Epithelial cell of prostate (primary cell): ENCODE measurements around the gene FNBP1.

Experiments used
- DNase-seq: peaks from one replicate; pipeline ENCODE4 v3.0.0-alpha.2; 2011; ENCODE audit warnings: low read depth, low spot score
- H3K27ac ChIP-seq: fragments of 450-650 bp; 2 replicates; pipeline ENCODE4 v1.5.1; 2017; ENCODE audit warnings: mild to moderate bottlenecking

Gene FNBP1

GRCh38 chr9:129934041-129934591 lies 108.9 kb downstream of the FNBP1 start:
- DNase-seq: no peak
- no peak overlapping the region for H3K27ac ChIP-seq

- no peak for DNase-seq
- H3K27ac ChIP-seq: no peak overlapping the region
Measured at GRCh38 chr9:129933185-129934040, 109.6 kb downstream of the FNBP1 start.

GRCh38 chr9:129932303-129933151 lies 110.5 kb downstream of the FNBP1 start:
- DNase-seq: no peak
- H3K27ac ChIP-seq: no peak overlapping the region

GRCh38 chr9:129930743-129931142 lies 112.2 kb downstream of the FNBP1 start:
- no peak overlapping the region for H3K27ac ChIP-seq
- no peak for DNase-seq

- no peak overlapping the region for H3K27ac ChIP-seq
- no peak for DNase-seq
Measured at GRCh38 chr9:129929496-129930125, 113.4 kb downstream of the FNBP1 start.

- no peak for DNase-seq
- no peak overlapping the region for H3K27ac ChIP-seq
Measured at GRCh38 chr9:129923589-129923988, 119.4 kb downstream of the FNBP1 start.

- H3K27ac ChIP-seq: no peak overlapping the region
- no peak for DNase-seq
Measured at GRCh38 chr9:129921905-129922304, 121.1 kb downstream of the FNBP1 start.

- DNase-seq: no peak
- no peak overlapping the region for H3K27ac ChIP-seq
Measured at GRCh38 chr9:129919841-129920240, 123.1 kb downstream of the FNBP1 start.

- H3K27ac ChIP-seq: no peak overlapping the region
- DNase-seq: no peak
Measured at GRCh38 chr9:129919277-129919676, 123.7 kb downstream of the FNBP1 start.

GRCh38 chr9:129918296-129918950 lies 124.6 kb downstream of the FNBP1 start:
- no peak for DNase-seq
- H3K27ac ChIP-seq: no peak overlapping the region

GRCh38 chr9:129916707-129917106 lies 126.3 kb downstream of the FNBP1 start:
- H3K27ac ChIP-seq: no peak overlapping the region

GRCh38 chr9:129914051-129914450 lies 128.9 kb downstream of the FNBP1 start:
- no peak overlapping the region for H3K27ac ChIP-seq
- no peak for DNase-seq

More at GRCh38 chr9:129916707-129917106, 126.3 kb downstream of the FNBP1 start:
- DNase-seq: no peak

- DNase-seq: peak; percentile 100
- peak overlapping the region; percentile 69 for H3K27ac ChIP-seq
Measured at GRCh38 chr9:129910628-129911567, 132.1 kb downstream of the FNBP1 start.

GRCh38 chr9:129909851-129910250 lies 133.1 kb downstream of the FNBP1 start:
- peak overlapping the region; percentile 69 for H3K27ac ChIP-seq
- no peak for DNase-seq

- H3K27ac ChIP-seq: no peak overlapping the region
Measured at GRCh38 chr9:129908906-129909305, 134.1 kb downstream of the FNBP1 start.

GRCh38 chr9:129907201-129907600 lies 135.8 kb downstream of the FNBP1 start:
- no peak overlapping the region for H3K27ac ChIP-seq

More at GRCh38 chr9:129908906-129909305, 134.1 kb downstream of the FNBP1 start:
- DNase-seq: no peak

GRCh38 chr9:129906298-129906697 lies 136.7 kb downstream of the FNBP1 start:
- H3K27ac ChIP-seq: no peak overlapping the region
- DNase-seq: no peak

More at GRCh38 chr9:129907201-129907600, 135.8 kb downstream of the FNBP1 start:
- DNase-seq: no peak

- DNase-seq: no peak
- H3K27ac ChIP-seq: no peak overlapping the region
Measured at GRCh38 chr9:129904734-129905133, 138.3 kb downstream of the FNBP1 start.

- no peak for DNase-seq
- no peak overlapping the region for H3K27ac ChIP-seq
Measured at GRCh38 chr9:129902740-129903134, 140.3 kb downstream of the FNBP1 start.
